HuH-7 (cell line): Measurements from ENCODE around the gene HSPA13.
A peak's percentile ranks its signal among the peaks of the same experiment; 100 is the strongest.
"Not testable (repeated sequence)": the region's sequence is repeated elsewhere in the genome, so short reads cannot be mapped to it uniquely, and the experiment has no call there.

Experiments used
- DNase-seq: peaks from one replicate; pipeline ENCODE4 v3.0.0; 2011; ENCODE audit warnings: low spot score

Gene HSPA13, protein sequence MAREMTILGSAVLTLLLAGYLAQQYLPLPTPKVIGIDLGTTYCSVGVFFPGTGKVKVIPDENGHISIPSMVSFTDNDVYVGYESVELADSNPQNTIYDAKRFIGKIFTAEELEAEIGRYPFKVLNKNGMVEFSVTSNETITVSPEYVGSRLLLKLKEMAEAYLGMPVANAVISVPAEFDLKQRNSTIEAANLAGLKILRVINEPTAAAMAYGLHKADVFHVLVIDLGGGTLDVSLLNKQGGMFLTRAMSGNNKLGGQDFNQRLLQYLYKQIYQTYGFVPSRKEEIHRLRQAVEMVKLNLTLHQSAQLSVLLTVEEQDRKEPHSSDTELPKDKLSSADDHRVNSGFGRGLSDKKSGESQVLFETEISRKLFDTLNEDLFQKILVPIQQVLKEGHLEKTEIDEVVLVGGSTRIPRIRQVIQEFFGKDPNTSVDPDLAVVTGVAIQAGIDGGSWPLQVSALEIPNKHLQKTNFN

DNA sequence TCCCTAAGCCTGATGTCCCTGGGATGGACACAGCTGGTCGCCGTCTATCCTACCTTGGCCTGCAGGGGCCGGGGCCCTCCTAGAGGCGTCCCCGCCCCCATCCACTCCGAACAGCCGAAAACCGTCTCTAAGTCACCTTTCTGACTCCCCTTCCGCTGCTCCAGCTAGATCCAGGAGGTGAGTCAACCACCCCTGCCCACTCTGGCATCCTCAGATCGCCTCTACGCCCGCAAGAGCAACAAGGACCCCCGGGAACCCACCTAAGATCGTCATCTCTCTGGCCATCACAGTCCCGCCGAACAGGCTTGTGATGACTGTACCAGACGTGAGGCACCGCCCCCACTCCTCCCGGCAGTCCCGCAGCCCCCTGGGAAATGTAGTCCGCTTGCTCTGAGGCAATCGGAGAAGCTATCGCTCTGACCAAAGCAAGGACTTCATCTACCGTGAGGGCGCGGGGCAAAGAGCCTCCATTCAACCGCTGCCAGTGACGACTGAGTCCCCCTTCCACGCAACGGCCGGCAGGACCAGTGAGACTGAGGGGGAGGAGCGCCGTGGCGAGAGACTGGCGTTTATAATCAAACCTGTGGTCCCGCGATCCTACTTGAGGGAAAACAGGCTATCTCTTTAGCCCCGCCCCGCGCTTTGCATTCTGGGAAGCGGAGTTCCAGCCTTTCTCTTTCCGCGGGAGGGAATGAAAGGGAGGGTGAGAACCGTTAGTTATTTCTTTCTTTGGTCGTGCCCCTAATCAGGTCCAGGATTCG is at the start of gene HSPA13:
TSS of gene HSPA13 (minus strand) at position 312 of the 761 bp plus-strand sequence. CDS start at position 285, 27 bp downstream.
- DNase-seq, result peak; percentile 72

- no peak for DNase-seq
Measured at GRCh38 chr21:14418920-14419319, 36.0 kb upstream of the HSPA13 start.

DNA sequence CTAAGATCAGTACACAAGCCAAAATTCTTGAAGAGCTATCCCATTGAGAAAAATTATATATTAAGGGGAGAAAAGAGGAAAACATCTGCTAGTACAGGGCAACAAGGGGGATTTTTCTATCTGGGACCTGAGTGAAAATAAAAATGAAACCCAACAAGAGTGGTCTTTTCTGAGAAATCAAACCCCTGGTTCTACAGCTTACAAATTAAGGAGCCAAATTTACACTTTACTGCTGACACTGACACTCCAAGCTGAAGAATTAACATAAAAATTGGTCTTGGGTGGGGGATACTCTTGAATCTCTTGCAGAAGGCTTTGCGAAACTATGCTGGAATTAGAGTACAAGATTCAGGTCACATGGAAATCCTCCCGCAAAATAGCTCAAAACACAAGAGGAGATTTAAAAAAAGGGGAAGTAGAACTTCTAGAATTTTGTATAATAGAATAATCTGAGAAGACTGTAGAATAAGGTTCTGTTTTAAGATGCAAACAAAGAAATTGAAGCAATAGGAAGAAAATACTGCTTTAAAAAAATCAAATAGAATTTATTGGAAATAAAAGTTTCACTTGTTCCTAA is 32.1 kb upstream of the HSPA13 start:
- DNase-seq, result no peak

DNA sequence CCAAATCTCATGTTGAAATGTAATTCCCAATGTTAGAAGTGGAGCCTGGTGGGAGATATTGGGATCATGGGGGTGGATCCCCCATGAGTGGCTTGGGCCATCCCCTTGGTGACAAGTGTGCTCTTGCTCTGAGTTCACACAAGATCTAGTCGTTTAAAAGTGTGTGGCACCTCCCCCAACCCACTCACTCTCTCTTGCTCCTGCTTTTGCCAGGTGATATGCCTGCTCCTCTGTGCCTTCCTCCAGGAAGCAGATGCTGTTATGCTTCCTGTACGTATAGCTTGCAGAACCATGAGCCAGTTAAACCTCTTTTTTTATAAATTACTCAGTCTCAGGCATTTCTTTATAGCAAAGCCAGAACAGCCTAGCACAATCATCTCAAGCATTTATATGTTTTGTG is 23.0 kb upstream of the HSPA13 start:
- no peak for DNase-seq

DNA sequence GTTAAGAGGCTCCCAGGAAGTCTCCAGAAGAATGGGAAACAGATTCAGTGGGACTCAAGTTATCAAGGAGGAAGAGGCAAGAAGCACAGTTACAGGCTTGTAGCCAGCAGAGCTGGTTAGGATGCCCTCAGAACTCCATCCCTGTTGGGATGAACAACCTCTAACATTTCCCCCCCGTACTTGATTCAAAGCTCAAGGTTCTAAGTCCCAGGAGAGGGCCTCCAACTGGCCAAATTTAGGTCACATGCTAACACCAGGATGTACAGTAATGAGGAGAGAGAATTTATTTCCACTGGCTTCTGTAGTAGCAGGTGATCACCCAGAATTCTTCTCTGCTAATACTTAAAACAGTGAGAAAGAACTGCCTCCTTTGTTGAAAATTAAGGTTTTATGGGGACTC is 22.3 kb upstream of the HSPA13 start:
- no peak for DNase-seq

DNA sequence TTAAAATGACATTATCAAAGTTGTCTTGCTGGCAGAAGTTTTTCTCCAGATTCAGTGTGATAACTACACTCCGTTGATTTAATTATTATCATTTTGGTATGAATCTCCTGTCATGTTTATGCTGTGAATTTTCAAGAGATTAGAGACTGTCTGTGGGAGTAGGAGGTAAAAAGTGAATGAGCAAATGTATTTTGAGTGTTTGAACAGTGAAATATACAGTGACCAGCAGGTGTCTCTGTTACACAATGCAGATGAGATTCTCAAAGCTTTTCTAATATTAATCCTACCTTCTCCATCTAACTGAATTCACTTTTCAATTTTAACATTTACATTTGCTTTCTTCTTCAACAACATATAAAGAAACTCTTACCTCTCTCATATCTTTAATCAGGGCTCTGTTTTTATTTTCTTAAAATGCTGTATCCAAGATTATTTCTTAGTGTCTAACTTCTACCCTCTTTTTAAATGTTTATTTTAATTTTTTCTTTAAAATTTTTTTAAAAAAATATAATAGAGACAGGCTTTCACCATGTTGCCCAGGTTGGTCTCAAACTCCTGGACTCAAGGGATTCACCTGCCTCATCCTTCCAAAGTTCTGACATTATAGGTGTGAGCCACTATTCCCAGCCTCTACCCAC is 20.9 kb upstream of the HSPA13 start:
- DNase-seq, result peak; percentile 17

GRCh38 chr21:14401217-14401616 is 18.3 kb upstream of the HSPA13 start:
- DNase-seq, result no peak

GRCh38 chr21:14388282-14388681 is 5.3 kb upstream of the HSPA13 start:
- DNase-seq, result no peak

DNA sequence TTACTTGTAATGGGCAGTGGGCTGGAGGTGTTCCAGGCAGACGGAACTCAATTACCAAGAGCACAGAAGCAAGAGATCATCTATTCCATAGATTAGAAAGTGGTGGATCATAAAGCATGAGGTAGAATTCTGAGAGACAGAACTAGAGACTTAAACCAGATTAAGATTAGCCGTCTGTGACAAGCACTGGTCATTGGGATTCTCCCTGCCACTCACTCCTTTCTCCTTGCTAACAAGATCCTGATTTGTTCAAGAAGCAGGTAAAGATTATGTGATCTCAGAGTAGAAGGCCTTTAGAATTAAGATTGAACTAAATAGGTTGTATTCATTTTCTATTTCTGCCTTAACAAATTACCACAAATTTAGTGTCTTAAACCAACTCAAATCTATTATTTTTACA is 1.5 kb upstream of the HSPA13 start:
- no peak for DNase-seq

DNA sequence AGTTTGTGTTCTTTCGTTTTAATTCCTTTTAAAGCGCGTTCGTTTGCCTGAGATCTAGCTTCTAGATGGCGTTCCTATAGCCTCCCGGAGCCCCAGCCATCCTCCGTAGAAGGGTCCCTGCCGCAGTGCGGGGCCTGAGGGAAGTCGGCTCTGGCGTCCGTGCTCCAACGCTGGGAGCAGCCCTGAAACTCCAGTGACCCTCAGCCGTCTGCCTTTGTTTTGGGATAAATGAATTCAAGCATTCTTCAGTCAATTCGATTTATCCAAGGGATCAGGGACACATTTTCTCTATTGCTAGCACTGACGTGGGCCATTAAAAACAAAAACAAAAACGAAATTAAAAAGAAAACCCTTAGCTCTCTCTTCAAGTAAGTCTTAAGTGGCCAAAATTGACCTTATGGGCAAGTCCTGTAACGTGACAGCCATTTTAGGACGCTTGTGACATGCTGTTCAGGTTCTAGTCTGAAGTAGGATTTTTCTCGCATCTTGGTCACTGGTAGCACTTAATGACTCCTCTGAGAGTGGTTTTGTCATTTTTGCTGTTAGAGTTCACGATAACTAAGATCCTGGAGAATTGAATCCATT is 742 bp upstream of the HSPA13 start:
- DNase-seq, result no peak

GRCh38 chr21:14382486-14382834 is 486 bp downstream of the HSPA13 start:
- peak; percentile 23 for DNase-seq

DNA sequence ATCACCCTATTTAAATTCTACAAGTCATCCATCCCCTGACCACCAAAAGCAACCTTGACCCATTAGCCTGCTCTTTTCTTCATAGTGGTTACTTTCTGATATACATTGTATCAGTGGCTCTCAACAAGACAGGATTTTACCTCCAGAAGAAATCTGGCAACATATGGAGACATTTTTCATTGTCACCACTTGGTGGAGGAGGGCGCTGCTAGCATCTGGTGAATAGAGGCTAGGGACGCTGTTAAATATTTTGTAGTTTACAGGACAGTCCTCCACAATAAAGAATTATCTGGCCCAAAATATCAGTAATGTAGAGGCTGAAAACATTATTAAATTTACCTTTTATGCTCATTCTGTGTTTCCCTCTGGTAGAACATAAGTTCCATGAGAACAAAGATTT is 6.1 kb downstream of the HSPA13 start:
- DNase-seq, result no peak

DNA sequence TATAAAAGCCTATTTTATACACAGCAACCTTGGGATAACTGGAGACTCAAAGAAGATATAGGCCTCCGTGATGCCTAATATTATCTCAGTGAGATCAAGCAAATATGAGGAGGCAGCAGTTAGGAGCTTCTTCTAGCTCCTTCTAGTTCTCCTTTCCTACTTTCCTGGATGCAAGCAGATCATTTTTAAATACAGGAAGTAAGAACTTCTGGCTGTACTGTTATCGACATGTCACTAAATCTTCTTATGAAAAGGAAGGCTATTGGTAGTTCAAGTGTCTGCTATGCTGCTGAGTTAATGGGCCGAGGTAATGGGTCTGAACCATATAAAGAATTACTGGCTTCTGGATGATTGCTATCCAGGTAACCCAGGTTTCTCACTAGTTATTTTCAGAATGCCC is 15.9 kb downstream of the HSPA13 start:
- no peak for DNase-seq

- no peak for DNase-seq
Measured at GRCh38 chr21:14361958-14362357, 21.0 kb downstream of the HSPA13 start.

DNA sequence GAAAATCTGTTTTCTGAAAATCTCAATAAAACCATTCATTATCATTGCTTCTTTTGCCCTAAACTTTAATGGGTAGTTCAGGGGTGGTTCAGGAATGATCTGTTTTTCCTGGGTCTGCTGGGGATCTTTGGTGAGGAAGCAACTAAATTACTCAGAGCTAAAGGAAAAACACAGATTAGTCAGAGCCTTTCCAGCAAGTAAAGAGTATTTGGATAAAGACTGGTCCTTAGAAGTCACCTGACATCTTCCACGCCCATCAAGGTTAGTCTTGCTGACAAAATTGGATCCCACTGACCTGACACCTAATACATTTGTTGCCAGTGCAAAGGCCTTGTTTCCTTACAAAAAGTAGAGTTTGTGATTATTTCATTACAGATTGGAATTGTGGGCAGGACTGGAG is 24.2 kb downstream of the HSPA13 start:
- DNase-seq, result no peak

- no peak for DNase-seq
Measured at GRCh38 chr21:14356746-14357145, 26.2 kb downstream of the HSPA13 start.

DNA sequence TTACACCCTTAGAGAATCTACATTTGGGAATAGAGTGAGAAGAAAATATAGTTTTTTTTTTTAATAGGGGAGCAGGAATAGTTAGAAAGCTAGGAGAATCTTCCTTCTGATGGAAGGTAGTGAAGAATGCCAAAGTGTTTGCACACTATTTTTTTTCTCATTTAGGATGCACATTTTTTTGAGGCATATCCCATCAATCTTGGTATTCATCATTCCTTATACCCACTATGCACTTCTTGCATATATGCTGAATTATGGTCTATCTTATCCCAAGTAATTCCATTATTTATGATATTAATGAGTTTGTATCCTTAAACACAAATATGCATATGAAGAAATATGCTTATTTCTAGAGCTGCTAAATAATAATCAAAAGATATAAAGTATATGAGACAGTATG is 28.4 kb downstream of the HSPA13 start:
- DNase-seq, result no peak

- no peak for DNase-seq
Measured at GRCh38 chr21:14353726-14354125, 29.2 kb downstream of the HSPA13 start.

DNA sequence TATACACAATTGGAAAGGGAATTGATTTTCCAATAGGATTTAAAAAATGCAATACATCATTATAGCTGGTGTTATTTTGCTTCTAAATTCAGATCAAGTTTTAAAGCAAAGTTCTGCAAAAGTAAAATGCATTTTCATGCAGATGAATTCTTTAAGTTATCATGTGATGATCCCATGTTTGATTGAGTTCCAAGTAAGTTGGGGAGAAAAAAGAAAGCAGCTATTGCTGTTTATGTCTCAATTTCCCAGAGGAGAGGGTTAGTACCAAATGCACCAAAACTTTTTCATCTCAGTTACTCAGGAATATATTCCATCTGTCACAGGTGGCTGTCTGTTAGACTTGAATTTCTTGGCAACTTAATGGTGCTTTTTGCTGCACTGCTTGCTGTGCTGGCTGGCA is 29.7 kb downstream of the HSPA13 start:
- DNase-seq, result no peak

DNA sequence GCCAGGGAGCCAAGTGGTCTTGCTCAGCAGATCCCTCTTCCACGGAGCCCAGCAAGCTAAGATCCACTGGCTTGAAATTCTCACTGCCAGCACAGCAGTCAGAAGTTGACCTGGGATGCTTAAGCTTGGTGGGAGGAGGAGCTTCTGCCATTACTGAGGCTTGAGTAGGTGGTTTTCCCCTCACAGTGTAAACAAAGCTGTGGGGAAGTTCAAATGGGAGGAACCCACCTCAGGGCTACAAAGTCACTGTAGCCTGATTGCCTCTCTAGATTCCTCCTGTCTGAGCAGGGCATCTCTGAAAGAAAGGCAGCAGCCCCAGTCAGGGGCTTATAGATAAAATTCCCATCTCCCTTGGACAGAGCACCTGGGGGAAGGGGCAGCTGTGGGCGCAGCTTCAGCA is 55.6 kb downstream of the HSPA13 start:
- DNase-seq, result not testable (repeated sequence)

DNA sequence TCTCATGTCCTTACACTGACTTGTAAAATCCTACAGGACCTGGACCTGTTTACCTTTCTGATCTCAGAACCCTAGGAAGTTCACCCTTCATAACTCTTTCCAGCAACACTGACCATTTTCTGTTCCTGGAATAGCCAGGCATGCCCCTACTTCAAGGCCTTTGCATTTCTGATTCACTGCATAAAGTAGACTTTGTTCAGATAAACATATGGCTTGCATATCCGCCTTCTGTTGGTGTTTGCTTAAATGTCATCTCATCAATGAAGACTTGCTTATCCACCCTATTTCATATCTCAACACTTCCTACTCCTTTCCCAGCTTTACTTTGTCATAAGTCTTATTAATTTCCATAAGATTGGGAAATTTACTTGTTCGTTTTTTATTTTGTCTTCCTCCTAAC is 57.4 kb downstream of the HSPA13 start:
- DNase-seq, result no peak
